Smooth muscle cell (in vitro differentiated cells): Measurements from ENCODE around the gene PRR20G. TPM values are rescaled to one million over a fixed set of nuclear protein-coding genes. Genes with fewer than 3 reads are reported as not detected.

Source experiments
- DNase-seq: peaks from one replicate; lab custom pipeline; 2025; ENCODE audit not compliant: unreplicated experiment; lab: John Stamatoyannopoulos, UW
- H2AFZ ChIP-seq: fragments of 200-600 bp; sonication (generic); 2 replicates; pipeline ENCODE4 v1.6.0; 2016; ENCODE audit warnings: antibody characterized with exemption, low read depth, mild to moderate bottlenecking
- H3F3A ChIP-seq: fragments of 200-600 bp; sonication (generic); 2 replicates; pipeline ENCODE4 v1.6.0; 2017; ENCODE audit warnings: antibody characterized with exemption, low read depth
- H3K27ac ChIP-seq: fragments of 200-600 bp; sonication (generic); 2 replicates; pipeline ENCODE4 v1.5.1; 2016; ENCODE audit warnings: low read depth, mild to moderate bottlenecking
- H3K27me3 ChIP-seq: fragments of 200-600 bp; sonication (generic); 2 replicates; pipeline ENCODE4 v1.6.1; 2016; ENCODE audit warnings: low read depth, mild to moderate bottlenecking
- H3K36me3 ChIP-seq: fragments of 200-600 bp; sonication (generic); 2 replicates; pipeline ENCODE4 v1.5.1; 2016; ENCODE audit warnings: low read depth
- H3K4me1 ChIP-seq: fragments of 200-600 bp; sonication (generic); 2 replicates; pipeline ENCODE4 v1.5.1; 2016; ENCODE audit warnings: low read depth
- H3K4me2 ChIP-seq: fragments of 200-600 bp; sonication (generic); 2 replicates; pipeline ENCODE4 v1.6.0; 2016; ENCODE audit warnings: mild to moderate bottlenecking
- H3K4me3 ChIP-seq: fragments of 200-600 bp; sonication (generic); 2 replicates; pipeline ENCODE4 v1.5.1; 2016; ENCODE audit warnings: mild to moderate bottlenecking
- H3K79me2 ChIP-seq: fragments of 200-600 bp; sonication (generic); 2 replicates; pipeline ENCODE4 v1.6.0; 2016; ENCODE audit warnings: low read depth, mild to moderate bottlenecking
- H3K9ac ChIP-seq: fragments of 200-600 bp; sonication (generic); 2 replicates; pipeline ENCODE4 v1.6.0; 2016; ENCODE audit warnings: low read depth
- H3K9me3 ChIP-seq: fragments of 200-600 bp; sonication (generic); replicated peaks from 2 replicates; pipeline ENCODE4 v1.5.1; 2016; ENCODE audit warnings: low read depth
- H4K20me1 ChIP-seq: fragments of 200-600 bp; sonication (generic); 2 replicates; pipeline ENCODE4 v1.6.0; 2016; ENCODE audit warnings: low read depth
- WGBS: methylation state at CpG from one replicate; pipeline ENCODE4 v1.1.7; 2016; ENCODE audit warnings: low lambda C conversion rate; 5-methylcytosine and 5-hydroxymethylcytosine counted together
- polyA plus RNA-seq: library from polyadenylated mRNA; unstranded; fragments of >200 nt; fragmentation: Nextera tagmentation; extraction: Ambion mirVana; gene quantifications from 2 replicates; pipeline ENCODE4 v1.2.1, GENCODE V29; 2016
- total RNA-seq: library from RNA; depleted of rRNA; stranded (reverse); fragments of >200 nt; gene quantifications from 2 replicates; pipeline ENCODE4 v1.2.3, GENCODE V29; 2014
- TF ChIP-seq, protein P1 (sequence below): fragments of 200-600 bp; sonication (generic); IDR thresholded peaks from 2 replicates; pipeline ENCODE4 v1.5.1; 2017; ENCODE audit warnings: borderline replicate concordance, mild to moderate bottlenecking, antibody characterized with exemption; ENCODE audit not compliant: insufficient read depth, poor library complexity, severe bottlenecking

PRR20G gene
- total and polyA plus RNA-seq, 2 experiments from 2014 or later: not detected

- DNase-seq: no peak
Measured at GRCh38 chr3:127305499-127306060, 17.7 kb upstream of the PRR20G start.

DNA sequence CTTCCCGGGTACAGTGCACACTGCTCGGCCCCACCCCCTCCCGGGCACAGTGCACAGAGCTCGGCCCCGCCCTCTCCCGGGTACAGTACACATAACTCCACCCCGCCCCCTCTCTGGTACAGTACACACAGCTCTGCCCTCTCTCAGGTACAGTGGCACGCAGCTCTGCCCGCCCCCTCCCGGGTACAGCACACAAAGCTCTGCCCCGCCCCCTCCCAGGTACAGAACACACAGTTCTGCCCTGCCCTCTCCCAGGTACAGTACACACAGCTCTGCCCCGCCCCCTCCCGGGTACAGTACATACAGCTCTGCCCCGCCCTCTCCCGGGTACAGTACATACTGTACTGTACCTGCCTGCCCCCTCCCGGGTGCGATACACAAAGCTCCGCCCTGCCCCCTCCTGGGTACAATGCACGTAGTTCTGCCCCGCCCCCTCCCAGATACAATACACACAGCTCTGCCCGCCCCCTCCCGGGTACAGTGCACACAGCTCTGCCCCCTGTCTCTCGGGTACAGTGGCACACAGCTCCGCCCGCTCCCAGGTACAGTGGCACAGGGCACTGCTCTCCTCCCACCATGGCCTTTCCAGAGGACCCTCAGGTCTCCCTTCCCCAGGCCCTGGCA, 16.4 kb upstream of the PRR20G start:
- WGBS: 82% methylated on average over 16 of the region's 25 CpGs
- Histone ChIP-seq H3K36me3 (no peaks in the 10 kb centered on the region), H3K27ac (no peak overlapping the region), H3K9ac (no peak overlapping the region), H3F3A (no peaks in the 10 kb centered on the region), H2AFZ (no peak overlapping the region), H3K9me3 (no peaks in the 10 kb centered on the region), H3K27me3 (peaks cover 42% of the 10 kb centered on the region), H3K4me2 (no peak overlapping the region), H4K20me1 (no peaks in the 10 kb centered on the region), H3K79me2 (no peaks in the 10 kb centered on the region), H3K4me3 (no peak overlapping the region), H3K4me1 (no peaks in the 10 kb centered on the region)
- TF ChIP-seq, protein P1, sequence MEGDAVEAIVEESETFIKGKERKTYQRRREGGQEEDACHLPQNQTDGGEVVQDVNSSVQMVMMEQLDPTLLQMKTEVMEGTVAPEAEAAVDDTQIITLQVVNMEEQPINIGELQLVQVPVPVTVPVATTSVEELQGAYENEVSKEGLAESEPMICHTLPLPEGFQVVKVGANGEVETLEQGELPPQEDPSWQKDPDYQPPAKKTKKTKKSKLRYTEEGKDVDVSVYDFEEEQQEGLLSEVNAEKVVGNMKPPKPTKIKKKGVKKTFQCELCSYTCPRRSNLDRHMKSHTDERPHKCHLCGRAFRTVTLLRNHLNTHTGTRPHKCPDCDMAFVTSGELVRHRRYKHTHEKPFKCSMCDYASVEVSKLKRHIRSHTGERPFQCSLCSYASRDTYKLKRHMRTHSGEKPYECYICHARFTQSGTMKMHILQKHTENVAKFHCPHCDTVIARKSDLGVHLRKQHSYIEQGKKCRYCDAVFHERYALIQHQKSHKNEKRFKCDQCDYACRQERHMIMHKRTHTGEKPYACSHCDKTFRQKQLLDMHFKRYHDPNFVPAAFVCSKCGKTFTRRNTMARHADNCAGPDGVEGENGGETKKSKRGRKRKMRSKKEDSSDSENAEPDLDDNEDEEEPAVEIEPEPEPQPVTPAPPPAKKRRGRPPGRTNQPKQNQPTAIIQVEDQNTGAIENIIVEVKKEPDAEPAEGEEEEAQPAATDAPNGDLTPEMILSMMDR: no peak
- no peak for DNase-seq

More at GRCh38 chr3:127305499-127306060, 17.7 kb upstream of the PRR20G start:
- Histone ChIP-seq H4K20me1 (no peaks in the 10 kb centered on the region), H3K36me3 (no peaks in the 10 kb centered on the region), H3K9me3 (no peaks in the 10 kb centered on the region), H3K4me3 (no peak overlapping the region), H3K27me3 (peaks cover 29% of the 10 kb centered on the region), H3K27ac (no peak overlapping the region), H2AFZ (no peak overlapping the region), H3K9ac (no peak overlapping the region), H3K79me2 (no peaks in the 10 kb centered on the region), H3K4me1 (no peaks in the 10 kb centered on the region), H3F3A (no peaks in the 10 kb centered on the region), H3K4me2 (no peak overlapping the region)
- 79% methylated on average over 9 of the region's 9 CpGs for WGBS
- TF ChIP-seq, protein P1: no peak

- Histone ChIP-seq H3K36me3 (no peaks in the 10 kb centered on the region), H3K27me3 (peaks cover 52% of the 10 kb centered on the region), H3K4me3 (no peak overlapping the region), H3F3A (no peaks in the 10 kb centered on the region), H3K27ac (no peak overlapping the region), H3K9ac (no peak overlapping the region), H2AFZ (no peak overlapping the region), H3K9me3 (no peaks in the 10 kb centered on the region), H3K4me2 (no peak overlapping the region), H3K79me2 (no peaks in the 10 kb centered on the region), H4K20me1 (no peaks in the 10 kb centered on the region), H3K4me1 (no peaks in the 10 kb centered on the region)
- 90% methylated on average over 6 of the region's 6 CpGs for WGBS
- DNase-seq: no peak
- TF ChIP-seq, protein P1: no peak
Measured at GRCh38 chr3:127299276-127299675, 11.4 kb upstream of the PRR20G start.

DNA sequence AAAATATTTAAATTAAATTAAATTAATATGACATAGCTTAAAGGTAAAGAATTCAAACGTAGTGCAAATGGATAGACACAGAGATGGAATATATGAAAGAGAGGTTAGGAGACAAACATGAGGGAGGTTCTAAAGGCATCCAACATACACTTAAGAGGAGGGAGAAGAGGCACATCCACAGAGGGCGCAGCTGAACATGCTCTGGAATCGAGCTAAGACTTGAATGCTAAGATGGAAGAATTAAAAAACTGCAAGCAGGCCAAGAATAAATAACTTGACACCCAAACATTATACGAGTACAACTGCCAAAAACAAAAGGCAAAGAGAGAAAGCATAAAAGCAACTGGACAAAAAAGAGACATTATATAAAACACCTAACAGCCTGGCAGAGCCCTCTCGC, 9.1 kb upstream of the PRR20G start:
- Histone ChIP-seq H3K9ac (no peak overlapping the region), H4K20me1 (no peaks in the 10 kb centered on the region), H2AFZ (no peak overlapping the region), H3K27me3 (peaks cover 37% of the 10 kb centered on the region), H3F3A (no peaks in the 10 kb centered on the region), H3K36me3 (no peaks in the 10 kb centered on the region), H3K4me2 (no peak overlapping the region), H3K4me3 (no peak overlapping the region), H3K4me1 (no peaks in the 10 kb centered on the region), H3K79me2 (no peaks in the 10 kb centered on the region), H3K9me3 (no peaks in the 10 kb centered on the region), H3K27ac (no peak overlapping the region)
- TF ChIP-seq, protein P1: no peak
- WGBS: 85% methylated on average over 5 of the region's 5 CpGs
- no peak for DNase-seq
